HG02981 (cell line): ENCODE measurements around the gene CCDC51.

Source experiments
- ATAC-seq: cut with Tn5 transposase; IDR thresholded peaks from one replicate; pipeline ENCODE4 v1.9.1; 2021; ENCODE audit warnings: mild to moderate bottlenecking, moderate library complexity; ENCODE audit not compliant: unreplicated experiment

CCDC51 gene

DNA sequence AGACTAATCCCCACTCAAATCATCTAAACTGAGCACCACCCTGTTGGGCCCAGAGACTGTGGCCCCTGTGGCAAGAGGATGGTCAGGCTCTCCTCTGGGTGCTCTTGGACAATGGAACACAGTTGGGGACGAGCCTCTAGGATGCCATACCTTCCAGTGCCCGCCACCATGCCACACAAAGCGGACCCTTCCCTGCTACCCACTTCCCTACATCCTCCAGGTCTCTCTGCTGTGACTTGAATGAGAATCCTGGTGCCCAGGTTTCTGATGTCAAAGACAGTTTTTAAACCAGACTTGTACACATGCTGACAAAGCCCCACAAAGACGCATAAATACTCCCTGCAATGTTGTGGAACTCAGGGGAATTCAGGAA is 4.7 kb downstream of the CCDC51 start:
- ATAC-seq, result no peak

DNA sequence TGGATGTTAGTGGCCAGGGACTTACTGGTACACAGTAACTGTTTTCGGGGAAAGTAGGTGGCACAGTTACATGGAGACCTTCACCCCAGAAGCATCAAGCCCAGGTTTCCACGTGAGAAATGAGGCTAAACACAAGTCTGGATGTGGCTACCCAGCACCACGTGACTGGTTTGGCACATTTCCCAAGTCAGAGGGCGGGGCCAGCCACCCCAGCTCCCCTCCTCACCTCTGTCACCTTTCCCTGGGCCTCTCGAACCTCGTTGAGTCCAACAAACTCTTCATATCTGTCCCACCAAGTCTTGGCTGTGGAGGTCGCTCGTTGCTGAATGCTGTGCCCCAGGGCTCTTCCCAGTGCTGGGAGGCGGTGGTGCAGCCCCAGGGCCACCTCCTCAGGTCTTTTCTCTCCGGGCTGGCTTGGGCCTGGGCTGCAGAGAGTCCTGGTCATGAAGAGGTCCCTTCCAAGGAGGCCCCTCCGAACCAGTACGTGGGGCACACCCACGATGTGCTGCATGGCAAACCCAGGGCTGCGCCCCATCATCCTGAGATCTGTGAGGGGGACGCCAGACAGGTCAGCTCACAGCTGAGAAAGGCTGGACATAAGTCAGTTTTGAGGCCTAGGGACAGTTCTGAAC is 5.2 kb downstream of the CCDC51 start:
- no peak for ATAC-seq

DNA sequence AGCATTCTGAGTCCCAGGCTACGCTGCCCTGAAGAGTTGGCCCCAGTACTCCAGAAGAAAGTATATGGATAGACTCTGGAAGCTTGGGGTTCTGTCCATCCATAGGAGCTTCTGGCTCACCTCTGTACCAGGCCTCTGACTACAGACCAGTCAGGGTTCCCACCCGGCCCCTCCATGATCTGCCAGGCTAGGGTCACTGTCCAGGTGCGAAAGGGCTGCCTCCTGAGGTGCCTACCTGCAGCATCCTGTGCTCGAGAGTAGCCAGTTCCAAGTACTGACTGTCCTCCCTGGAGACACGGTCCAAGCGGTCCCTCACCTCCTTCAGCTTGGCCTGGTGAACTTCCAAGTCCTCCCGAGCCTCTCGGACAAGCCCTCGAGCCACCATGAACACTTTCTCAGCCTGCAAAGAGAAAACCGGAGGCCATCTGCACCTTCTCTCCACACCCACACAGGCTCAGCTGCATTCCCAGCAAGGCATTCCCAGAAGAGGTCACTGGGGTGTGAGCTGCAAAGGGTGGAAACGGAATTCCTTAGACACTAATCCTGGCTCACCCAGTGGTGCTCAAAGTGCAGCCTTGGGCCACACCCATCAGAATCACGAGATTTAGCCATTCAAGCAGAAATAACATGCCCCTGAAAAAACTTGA is 6.3 kb downstream of the CCDC51 start:
- ATAC-seq, result no peak

DNA sequence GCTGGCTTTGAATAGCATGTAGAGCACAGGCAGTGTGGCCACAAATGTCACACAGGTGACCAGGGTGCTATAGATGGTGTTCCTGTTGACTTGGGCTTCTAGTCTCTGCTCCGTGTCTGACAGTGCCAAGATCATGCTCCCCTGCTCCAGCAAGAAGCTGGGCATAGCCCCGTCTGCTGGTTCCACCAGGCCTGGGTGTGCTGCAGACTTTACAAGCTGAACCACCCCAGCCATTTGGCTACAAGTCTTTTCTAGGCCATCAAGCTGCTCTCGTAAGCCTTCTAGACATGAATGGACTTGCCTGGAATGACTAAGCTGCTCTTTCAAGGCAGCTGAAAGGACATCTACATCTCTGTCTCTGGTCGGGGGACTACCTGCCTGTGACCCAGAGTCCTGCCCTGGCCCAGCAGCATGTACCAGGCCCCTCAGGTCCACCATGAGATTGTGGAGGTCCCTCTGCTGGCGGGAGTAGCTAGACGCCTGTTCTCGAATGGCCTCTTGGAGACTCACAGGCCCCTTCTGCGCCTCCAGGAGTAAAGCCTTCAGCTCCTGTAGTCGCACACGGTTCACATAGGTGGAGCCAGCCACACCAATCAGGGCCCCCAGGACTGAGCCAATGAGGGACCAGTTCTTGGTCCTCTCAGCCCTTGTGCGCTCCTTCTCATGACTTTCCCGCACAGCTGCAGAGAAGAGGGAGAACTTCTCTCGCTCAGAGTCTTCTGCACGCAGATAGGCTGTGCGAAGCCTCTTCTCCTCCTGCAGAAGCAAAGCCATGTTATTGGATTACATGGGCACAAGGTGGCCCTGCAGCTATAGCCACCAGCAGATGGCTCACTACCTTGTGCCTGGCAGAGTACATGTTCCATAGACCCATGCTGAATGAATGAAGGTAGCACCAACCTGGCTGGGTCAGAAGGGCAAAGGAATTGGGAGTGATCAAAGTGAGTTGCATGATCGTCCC is 7.2 kb downstream of the CCDC51 start:
- no peak for ATAC-seq

DNA sequence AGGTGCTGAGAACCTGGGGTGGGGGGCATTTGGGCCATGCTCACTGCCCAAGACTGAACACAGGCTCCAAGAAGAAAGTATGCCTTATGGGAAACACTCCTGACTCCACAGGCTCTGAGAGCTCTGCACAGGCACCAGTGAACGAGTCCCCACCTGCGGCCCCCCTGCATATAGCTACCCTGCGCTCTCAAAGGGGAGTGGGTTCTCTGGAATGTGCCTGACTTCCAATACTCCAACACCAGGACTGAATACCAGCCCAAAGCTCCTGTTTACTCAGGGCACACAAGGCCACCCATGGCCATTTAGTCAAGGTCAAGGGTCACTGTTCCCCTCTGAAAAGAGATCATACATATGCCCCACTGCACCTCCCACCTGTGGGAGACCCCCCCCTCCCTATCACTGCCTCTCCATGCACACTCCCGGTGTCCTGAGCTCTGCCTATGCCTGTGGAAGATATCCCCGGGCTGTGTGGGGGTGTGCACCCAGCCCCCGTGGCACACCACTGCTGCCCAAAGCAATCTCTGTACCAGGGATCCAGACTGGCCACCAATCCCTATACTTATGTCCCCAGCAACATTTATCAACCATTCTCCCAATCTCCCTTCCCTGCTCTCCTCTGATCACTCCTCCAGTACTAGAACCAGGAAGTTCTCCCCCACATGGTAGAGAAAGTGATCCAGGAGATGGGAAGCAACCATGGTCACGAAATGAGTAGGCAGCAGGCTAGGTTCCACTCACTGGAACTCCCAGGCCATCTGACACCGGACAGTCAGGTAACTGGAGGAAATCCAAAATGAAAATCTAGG is 8.5 kb downstream of the CCDC51 start:
- no peak for ATAC-seq

DNA sequence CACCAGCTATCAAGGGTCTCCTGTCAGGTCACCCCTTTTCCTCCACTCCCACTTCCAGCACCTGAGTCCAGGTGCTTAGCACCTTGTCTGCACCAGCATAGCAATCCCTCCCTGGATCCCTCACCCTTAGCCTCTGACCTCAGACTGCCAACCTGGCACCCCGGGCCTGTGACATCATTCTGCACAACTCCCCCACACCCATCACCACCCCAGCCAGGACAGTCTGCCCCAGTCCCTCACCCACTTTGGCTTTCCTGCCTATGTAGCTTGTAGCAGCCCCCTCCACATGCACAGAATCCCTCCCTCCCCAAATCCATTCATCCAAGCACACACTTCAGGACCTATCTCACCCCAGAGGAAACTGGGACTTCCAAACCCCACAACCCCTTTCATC is 9.2 kb downstream of the CCDC51 start:
- ATAC-seq, result no peak

DNA sequence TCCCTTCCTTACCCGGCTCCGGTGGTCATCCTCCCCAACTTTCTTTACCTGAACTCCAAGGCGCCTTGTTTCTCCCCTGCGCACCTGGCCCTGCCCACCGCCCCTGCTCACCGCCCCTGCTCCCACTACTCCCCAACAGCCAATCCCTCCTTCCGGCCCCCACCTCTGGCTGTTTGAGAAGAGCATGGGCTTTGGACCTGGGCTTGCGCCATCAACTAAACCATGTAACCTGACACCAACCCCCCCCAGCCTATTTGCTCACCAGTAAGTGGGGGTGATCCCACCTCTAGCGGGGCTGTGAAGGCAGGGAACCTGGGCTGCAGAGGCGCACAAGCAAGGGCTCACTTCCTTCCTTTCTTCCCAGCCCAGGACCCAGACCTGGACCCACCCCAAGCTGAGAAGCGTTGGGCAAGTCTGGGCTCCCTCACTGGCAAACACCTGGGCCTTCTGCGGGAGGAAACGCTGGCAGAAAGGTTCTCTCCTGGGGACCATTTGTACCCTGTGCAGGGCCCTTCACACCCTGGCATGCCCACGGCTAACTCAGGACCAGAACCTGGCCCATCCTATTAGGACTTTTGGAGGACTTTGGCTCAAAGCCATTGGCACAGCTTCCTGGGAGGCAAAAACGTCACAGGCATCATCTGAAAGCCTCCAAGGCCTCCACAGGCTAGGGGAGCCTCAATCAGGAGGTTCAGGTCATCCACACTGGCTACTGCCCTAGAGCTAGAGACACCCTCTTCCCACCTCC is 9.8 kb downstream of the CCDC51 start, which contains the start of gene PLXNB1:
Gene PLXNB1, minus strand, starts transcription at position 127 of the 748 bp plus-strand sequence. CDS start 5,475 bp downstream, outside the sequence.
- ATAC-seq, result no peak

DNA sequence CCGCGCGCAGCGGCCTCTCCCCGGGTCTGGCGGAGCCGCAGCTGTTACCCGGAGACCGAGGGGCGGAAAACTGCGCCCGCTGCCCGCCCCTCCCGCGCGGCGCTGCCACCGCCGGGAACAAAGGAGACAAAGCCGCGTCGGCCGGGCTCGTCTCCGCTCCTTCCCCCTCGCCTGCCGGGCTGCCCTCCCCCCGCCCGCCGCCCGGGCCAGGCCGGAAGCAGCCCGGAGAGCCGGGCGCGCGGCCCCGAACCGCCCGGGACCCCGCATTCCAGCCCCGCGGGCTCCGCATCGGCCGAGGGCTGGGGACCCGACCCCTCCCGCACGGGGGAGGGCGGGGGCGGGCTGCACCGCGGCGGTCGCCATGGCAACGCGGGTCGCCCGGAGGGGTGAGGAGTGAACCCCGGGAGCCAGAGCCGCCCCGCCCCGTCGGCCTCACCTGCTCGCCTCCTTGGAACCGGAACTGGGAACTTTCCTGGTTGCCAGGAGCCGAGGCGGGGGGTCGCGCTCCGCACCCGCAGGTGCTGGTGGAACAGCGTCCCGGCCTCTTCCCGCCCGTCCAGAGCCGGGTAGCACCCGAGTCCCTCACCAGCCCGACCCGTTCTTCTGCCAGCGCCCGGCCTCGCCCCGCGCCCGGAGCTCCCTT is 10.5 kb downstream of the CCDC51 start:
- peak; percentile 38 for ATAC-seq

DNA sequence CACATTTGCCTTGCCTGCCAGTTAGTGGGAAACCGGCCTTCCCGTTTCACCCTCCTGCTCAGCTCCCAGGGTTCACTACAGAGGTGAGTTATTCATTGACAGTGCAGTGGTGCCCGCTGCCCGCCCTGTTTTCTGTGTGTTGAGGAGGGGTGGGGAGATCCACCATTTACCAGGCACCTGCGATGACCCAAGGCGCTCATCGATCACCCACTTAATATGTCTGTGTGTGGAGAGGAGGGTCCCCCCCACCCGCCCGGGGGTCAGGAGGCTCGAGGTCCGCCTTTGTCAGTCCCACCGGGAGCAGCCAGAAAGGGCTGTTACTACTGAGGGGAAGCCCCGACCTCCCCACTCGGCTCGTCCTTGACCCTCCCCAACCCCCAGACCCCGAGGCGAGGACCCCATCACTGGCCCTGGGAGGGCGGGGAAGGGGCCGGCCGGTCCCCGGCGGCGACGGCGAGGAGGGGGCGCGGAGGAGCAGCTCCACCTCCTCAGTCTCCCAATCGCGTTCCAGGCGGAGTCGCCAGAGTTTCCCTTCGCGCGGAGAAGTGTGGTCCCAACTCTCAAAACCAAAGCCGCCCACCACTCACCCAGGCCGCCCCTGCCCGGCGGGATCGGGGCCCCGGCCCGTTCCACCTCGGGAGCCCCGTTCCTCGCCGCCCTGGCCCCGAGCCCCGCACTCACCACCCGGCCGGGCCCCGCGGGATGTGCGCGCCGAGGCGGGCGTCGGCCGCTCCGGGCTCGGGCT is 11.2 kb downstream of the CCDC51 start:
- peak; percentile 11 for ATAC-seq

DNA sequence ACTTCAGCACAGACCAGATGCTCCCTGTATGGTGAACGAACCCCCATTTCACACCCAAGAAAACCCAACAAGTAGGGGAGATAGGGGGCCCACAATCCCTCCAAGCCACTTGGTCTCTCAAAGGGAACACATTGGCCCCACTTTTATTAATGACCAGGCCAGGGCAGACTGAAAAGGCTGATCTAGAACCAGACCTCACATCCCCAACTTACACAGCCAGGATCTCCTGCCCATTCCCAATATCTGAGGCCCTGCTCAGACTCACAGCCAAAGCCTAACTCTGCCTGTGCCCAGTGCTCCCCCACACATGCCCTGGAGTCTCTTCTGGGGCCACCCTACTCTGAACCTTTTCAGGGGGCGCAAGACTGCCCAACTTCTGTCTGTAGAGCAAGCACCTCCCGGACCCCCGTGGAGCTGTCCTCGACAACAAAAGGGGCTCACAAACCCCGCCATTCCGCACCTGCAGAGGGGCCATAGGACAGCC is 11.8 kb downstream of the CCDC51 start:
- no peak for ATAC-seq

DNA sequence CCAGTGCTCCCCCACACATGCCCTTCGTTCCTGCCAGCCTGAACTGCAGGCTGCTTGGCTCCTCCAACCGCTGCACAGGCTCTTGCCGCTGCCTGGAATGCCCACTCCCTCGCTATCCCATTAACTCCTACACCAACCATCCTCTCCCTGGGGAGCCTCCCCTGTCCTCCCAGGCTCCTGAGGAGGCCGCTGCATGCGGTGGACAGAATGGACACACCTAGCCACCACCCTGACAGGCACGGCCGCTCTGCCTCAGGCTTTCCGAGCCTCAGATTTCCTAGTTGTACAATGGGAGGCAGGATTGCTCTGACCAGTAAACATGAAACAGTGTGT is 12.3 kb downstream of the CCDC51 start:
- no peak for ATAC-seq

DNA sequence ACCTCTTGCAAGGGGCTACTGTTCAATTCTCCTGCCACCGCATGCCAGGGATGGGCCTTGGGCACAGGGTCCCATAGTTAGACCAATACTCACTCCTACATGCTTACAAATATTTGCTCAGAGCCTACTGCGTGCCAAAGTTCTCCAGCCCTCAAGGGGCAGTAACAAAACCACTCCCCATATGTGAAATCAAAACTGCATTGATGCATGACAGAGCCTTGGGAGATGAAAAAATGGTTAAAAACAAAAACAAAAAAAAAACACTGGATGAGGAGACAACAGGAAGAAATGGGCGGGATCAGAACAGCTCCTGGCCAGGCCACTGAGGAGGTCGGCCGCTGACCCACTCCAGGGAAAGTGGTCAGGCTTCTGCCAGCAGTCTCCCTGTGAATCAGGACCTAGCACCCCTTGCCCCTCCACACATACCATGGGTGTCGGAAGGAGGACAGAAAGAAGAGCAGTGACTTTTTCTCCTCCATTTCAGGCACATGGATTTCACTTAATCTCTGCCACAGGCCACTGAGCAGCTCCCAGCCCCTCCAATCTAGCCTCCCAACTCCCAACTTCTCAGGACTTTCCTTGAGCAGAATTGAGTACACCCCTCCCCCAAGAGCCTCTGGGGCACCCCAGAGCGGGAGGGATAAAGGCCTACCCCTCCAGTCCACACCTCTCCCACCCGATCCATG is 12.8 kb downstream of the CCDC51 start:
- no peak for ATAC-seq

DNA sequence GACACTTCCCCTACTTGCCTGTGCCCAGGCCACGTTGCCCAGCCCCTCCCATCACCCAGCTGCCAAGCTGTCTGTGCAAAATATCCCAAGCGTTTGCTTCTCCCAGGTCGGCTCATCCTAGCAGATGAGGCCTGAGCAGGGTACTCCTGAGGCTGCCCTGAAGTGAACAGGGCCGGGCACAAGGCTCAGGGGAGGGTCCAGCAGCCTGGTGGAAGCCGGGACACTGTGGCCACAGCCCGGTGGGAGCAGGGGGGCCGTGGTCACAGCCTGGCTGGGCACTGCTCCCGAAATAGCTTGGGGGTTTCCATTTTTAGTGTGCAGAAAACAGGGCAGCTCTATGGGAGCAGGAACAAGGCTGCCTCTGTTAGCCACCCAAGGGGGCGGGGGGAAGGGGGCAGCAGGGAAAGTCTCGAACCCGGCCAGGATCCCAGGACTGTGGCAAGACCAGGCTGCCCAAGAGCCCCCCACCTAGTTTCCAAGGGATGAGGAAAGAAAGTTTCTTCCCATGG is 13.5 kb downstream of the CCDC51 start:
- no peak for ATAC-seq

DNA sequence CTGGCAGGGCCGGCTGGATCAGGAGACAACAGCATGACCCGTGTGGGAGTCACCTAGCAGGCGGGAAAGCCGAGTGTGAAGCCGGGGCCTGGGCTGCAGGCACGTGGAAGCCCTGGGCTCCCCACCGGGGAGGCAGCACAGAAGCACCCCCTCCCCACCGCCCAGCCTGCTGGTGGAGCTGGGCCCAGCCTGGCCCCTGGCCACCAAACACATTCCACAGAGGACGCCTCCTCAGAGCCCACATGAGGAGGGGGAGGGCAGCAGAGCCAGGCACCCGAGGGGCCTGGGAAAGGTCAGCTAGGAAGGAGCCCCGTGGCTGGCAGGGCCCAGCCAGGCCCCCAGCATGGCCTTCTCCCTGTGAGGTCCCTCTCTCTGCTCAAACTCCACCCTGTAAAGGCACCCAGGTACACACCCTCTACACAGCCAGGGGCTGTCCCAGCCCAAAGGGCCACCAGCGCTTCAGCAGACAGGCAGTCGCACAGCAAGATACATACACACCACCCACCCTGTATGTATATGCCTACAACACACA is 14.6 kb downstream of the CCDC51 start:
- no peak for ATAC-seq

DNA sequence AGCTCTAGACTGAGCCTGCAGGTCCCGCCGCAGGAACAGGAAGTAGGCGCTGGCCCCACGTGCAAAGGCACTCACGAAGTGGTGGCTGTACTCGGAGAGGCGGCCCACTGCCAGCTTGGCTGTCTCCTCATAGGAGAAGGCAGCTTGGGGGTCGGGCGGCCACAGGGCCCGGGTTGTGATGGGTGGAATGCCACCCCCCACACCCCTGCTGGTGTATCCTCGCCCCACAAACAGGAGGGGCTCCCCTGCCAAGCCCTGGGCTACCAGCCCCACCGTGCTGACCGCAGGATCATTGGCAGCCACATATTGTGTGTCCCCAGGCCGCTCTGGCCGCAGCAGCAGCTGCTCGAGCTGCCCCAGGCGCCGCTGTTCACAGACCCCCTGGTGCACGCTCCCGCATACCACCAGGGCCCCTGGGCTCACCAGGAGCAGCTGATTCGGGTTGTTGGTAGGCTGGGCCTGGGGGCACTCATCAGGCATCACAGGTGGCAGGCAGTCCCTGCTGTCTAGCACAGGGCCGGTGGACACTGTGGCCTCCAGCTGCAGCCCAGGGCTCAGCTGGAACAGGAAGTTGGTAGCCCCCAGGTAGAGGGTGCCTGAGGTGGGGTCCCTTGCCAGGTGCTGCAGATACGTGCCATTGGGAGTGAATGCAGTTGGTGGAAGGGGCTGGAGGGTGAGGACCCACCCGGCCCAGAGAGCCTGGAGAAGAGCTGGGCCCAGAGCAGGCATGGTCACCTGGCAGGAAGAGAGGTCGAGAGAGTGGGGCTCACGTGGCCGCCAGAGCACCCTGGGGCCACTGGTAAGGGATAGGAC is 15.8 kb downstream of the CCDC51 start:
- ATAC-seq, result no peak

DNA sequence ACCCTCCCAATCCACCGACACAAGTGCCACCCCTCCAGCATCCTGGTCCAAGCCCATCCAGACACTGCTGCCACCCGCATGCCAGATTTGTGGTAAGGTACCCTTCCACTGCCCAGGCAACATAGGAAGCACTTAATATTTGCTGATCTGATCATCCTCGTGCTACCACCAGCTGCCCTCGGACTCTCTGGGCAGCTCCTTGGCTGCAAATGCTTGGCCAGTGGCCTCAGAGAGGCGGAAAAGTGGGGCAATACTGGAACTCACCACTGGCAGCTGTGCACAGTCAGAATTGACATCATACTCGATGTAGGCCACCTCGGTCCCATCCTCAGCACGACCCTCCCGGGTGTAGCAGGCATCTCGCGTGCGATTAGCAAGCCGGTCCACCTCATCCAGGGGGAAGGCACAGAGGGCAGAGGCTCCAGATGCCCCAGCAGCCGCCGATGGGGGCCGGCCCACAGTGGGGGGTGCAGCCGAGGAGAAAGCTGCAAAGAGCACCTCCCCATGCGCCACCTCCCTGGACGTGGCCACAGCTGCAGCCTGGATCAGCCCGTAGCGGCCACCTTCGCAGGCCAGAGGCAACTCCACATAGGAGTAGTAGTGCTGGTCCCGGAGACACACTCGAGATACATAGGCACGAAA is 16.6 kb downstream of the CCDC51 start:
- no peak for ATAC-seq

DNA sequence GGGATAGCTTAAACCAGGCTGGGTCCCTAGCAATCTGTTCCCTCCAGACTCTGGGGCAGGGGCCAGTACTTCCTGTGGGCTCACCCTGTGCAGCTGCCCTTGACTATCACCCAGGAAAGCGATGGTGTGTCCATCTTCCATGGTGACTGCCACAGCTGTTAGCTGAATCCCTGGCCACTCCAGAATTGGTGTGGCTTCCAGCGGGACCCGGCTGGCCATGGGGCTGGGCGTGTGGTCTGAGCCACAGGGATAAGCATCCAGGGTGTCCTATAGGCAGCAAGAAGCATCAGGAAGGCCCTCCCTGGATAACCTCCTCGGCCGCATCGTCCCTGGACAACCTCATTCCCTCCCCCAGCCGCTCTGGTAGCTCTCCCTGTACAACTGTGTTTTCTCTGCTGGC is 17.2 kb downstream of the CCDC51 start:
- no peak for ATAC-seq
